ENCODE data around the gene KIF23.

DNA sequence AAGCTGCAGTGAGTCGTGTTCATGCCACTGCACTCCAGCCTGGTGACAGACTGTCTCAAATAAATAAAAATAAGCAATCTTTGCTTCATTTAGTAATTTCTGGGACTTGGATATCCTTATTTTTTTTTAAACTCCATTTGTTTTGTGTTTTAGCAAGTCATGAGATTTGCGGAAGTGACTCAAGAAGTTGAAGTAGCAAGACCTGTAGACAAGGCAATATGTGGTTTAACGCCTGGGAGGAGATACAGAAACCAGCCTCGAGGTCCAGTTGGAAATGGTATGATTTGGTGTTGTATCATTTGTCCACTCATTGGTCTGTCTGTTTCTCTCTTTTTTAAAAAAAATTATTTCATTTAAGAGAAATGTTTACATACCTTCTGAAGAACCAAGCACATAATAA, 21.8 kb downstream of the KIF23 start:
- TF ChIP-seq, protein P1, sequence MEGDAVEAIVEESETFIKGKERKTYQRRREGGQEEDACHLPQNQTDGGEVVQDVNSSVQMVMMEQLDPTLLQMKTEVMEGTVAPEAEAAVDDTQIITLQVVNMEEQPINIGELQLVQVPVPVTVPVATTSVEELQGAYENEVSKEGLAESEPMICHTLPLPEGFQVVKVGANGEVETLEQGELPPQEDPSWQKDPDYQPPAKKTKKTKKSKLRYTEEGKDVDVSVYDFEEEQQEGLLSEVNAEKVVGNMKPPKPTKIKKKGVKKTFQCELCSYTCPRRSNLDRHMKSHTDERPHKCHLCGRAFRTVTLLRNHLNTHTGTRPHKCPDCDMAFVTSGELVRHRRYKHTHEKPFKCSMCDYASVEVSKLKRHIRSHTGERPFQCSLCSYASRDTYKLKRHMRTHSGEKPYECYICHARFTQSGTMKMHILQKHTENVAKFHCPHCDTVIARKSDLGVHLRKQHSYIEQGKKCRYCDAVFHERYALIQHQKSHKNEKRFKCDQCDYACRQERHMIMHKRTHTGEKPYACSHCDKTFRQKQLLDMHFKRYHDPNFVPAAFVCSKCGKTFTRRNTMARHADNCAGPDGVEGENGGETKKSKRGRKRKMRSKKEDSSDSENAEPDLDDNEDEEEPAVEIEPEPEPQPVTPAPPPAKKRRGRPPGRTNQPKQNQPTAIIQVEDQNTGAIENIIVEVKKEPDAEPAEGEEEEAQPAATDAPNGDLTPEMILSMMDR (IDR thresholded peaks at IDR 0.05) = no peak
- no peak for TF ChIP-seq POLR2AphosphoS5 (IDR thresholded peaks at IDR 0.05)
